ENCODE data around the gene ZNF282.

Gene ZNF282

GRCh38 chr7:149254181-149254858 is 59.0 kb downstream of the ZNF282 start:
- WGBS (ENCODE audit: extremely low coverage, insufficient coverage, insufficient read length) = no CpG with 5 or more reads among the region's 16 CpGs
- H2AFZ ChIP-seq (ENCODE audit: insufficient read depth, low read length, poor library complexity) = no peak overlapping the region
- H3K18ac ChIP-seq (ENCODE audit: low read length) = no peak overlapping the region
- DNase-seq = no peak
- H2BK120ac ChIP-seq (ENCODE audit: insufficient read depth, low read length, poor library complexity) = no peak overlapping the region
- peaks cover 36 to 45% of the 10 kb centered on the region in 2 experiments for H3K36me3 ChIP-seq (ENCODE audit: control insufficient read depth in 1 of 2, insufficient read depth in 2 of 2, low read length in 2 of 2)
- H3K14ac ChIP-seq (ENCODE audit: low read length) = no peak overlapping the region
- peaks cover 0 to 3% of the 10 kb centered on the region in 2 experiments for H3K4me1 ChIP-seq (ENCODE audit: control insufficient read depth in 1 of 2, insufficient read depth in 2 of 2, low read length in 2 of 2)
- no peak overlapping the region for H3K4ac ChIP-seq (ENCODE audit: low read depth, low read length)
- no peak overlapping the region for H2AK5ac ChIP-seq (ENCODE audit: low read length)
- H4K12ac ChIP-seq (ENCODE audit: low read depth, low read length) = no peak overlapping the region
- no peak overlapping the region for H3K23ac ChIP-seq (ENCODE audit: low read length)
- H4K91ac ChIP-seq (ENCODE audit: low read depth, low read length) = no peak overlapping the region
- no peaks in the 10 kb centered on the region for H3K9me3 ChIP-seq (ENCODE audit: insufficient read depth, low read depth, low read length)
- no peak overlapping the region for H2BK12ac ChIP-seq (ENCODE audit: low read length)
- H2BK5ac ChIP-seq (ENCODE audit: low read depth, low read length, poor library complexity) = no peak overlapping the region
- no peak overlapping the region for H3K4me3 ChIP-seq (ENCODE audit: low read depth, low read length)
- no peaks in the 10 kb centered on the region for H3K79me1 ChIP-seq (ENCODE audit: low read length)
- no peaks in the 10 kb centered on the region for H3K79me2 ChIP-seq (ENCODE audit: control insufficient read depth, insufficient read depth, low read length, poor library complexity)
- H3K27ac ChIP-seq (ENCODE audit: low read depth, low read length) = no peak overlapping the region
- H3K27me3 ChIP-seq (ENCODE audit: insufficient read depth, low read length) = no peaks in the 10 kb centered on the region
- no peak overlapping the region for H3K4me2 ChIP-seq (ENCODE audit: low read length)
- H4K8ac ChIP-seq (ENCODE audit: low read depth, low read length) = no peak overlapping the region
- no peak overlapping the region for H3K9ac ChIP-seq (ENCODE audit: low read length)

- H2BK120ac ChIP-seq (ENCODE audit: insufficient read depth, low read length, poor library complexity) = no peak overlapping the region
- peaks cover 0 to 3% of the 10 kb centered on the region in 2 experiments for H3K4me1 ChIP-seq (ENCODE audit: control insufficient read depth in 1 of 2, insufficient read depth in 2 of 2, low read length in 2 of 2)
- H4K8ac ChIP-seq (ENCODE audit: low read depth, low read length) = no peak overlapping the region
- DNase-seq = no peak
- no peaks in the 10 kb centered on the region for H3K79me1 ChIP-seq (ENCODE audit: low read length)
- no CpG with 5 or more reads among the region's 5 CpGs for WGBS (ENCODE audit: extremely low coverage, insufficient coverage, insufficient read length)
- H3K4me2 ChIP-seq (ENCODE audit: low read length) = no peak overlapping the region
- H3K9ac ChIP-seq (ENCODE audit: low read length) = no peak overlapping the region
- no peaks in the 10 kb centered on the region for H3K27me3 ChIP-seq (ENCODE audit: insufficient read depth, low read length)
- no peak overlapping the region for H2AFZ ChIP-seq (ENCODE audit: insufficient read depth, low read length, poor library complexity)
- H4K12ac ChIP-seq (ENCODE audit: low read depth, low read length) = no peak overlapping the region
- H2BK5ac ChIP-seq (ENCODE audit: low read depth, low read length, poor library complexity) = no peak overlapping the region
- no peak overlapping the region for H3K27ac ChIP-seq (ENCODE audit: low read depth, low read length)
- no peak overlapping the region for H3K4ac ChIP-seq (ENCODE audit: low read depth, low read length)
- no peak overlapping the region for H2BK12ac ChIP-seq (ENCODE audit: low read length)
- H3K9me3 ChIP-seq (ENCODE audit: insufficient read depth, low read depth, low read length) = no peaks in the 10 kb centered on the region
- H3K4me3 ChIP-seq (ENCODE audit: low read depth, low read length) = no peak overlapping the region
- H3K36me3 ChIP-seq (ENCODE audit: control insufficient read depth in 1 of 2, insufficient read depth in 2 of 2, low read length in 2 of 2) = peaks cover 35 to 45% of the 10 kb centered on the region in 2 experiments
- H2AK5ac ChIP-seq (ENCODE audit: low read length) = no peak overlapping the region
- no peaks in the 10 kb centered on the region for H3K79me2 ChIP-seq (ENCODE audit: control insufficient read depth, insufficient read depth, low read length, poor library complexity)
- H3K23ac ChIP-seq (ENCODE audit: low read length) = no peak overlapping the region
- H4K91ac ChIP-seq (ENCODE audit: low read depth, low read length) = no peak overlapping the region
- no peak overlapping the region for H3K18ac ChIP-seq (ENCODE audit: low read length)
- H3K14ac ChIP-seq (ENCODE audit: low read length) = no peak overlapping the region
Measured at GRCh38 chr7:149255174-149255573, 59.8 kb downstream of the ZNF282 start.

- Histone ChIP-seq H3K79me1 (ENCODE audit: low read length) (peaks cover under 1% of the 10 kb centered on the region), H2BK12ac (ENCODE audit: low read length) (no peak overlapping the region), H3K4me3 (ENCODE audit: low read depth, low read length) (no peak overlapping the region), H4K12ac (ENCODE audit: low read depth, low read length) (no peak overlapping the region), H3K4me2 (ENCODE audit: low read length) (no peak overlapping the region), H3K14ac (ENCODE audit: low read length) (no peak overlapping the region), H2AFZ (ENCODE audit: insufficient read depth, low read length, poor library complexity) (no peak overlapping the region), H3K79me2 (ENCODE audit: control insufficient read depth, insufficient read depth, low read length, poor library complexity) (no peaks in the 10 kb centered on the region), H3K23ac (ENCODE audit: low read length) (no peak overlapping the region), H3K18ac (ENCODE audit: low read length) (no peak overlapping the region), H2AK5ac (ENCODE audit: low read length) (no peak overlapping the region), H3K27me3 (ENCODE audit: insufficient read depth, low read length) (no peaks in the 10 kb centered on the region), H4K8ac (ENCODE audit: low read depth, low read length) (no peak overlapping the region), H3K27ac (ENCODE audit: low read depth, low read length) (no peak overlapping the region), H3K4ac (ENCODE audit: low read depth, low read length) (no peak overlapping the region), H3K9me3 (ENCODE audit: insufficient read depth, low read depth, low read length) (no peaks in the 10 kb centered on the region), H2BK120ac (ENCODE audit: insufficient read depth, low read length, poor library complexity) (no peak overlapping the region), H4K91ac (ENCODE audit: low read depth, low read length) (no peak overlapping the region), H3K9ac (ENCODE audit: low read length) (no peak overlapping the region), H3K36me3 (ENCODE audit: control insufficient read depth in 1 of 2, insufficient read depth in 2 of 2, low read length in 2 of 2) (peaks cover 26 to 37% of the 10 kb centered on the region in 2 experiments), H2BK5ac (ENCODE audit: low read depth, low read length, poor library complexity) (no peak overlapping the region), H3K4me1 (ENCODE audit: control insufficient read depth in 1 of 2, insufficient read depth in 2 of 2, low read length in 2 of 2) (peaks cover 0 to 3% of the 10 kb centered on the region in 2 experiments)
- no CpG with 5 or more reads among the region's 4 CpGs for WGBS (ENCODE audit: extremely low coverage, insufficient coverage, insufficient read length)
- no peak for DNase-seq
Measured at GRCh38 chr7:149256568-149256967, 61.2 kb downstream of the ZNF282 start.

- no peak overlapping the region for H3K4me3 ChIP-seq (ENCODE audit: low read depth, low read length)
- peaks cover 25 to 34% of the 10 kb centered on the region in 2 experiments for H3K36me3 ChIP-seq (ENCODE audit: control insufficient read depth in 1 of 2, insufficient read depth in 2 of 2, low read length in 2 of 2)
- no peak overlapping the region for H3K14ac ChIP-seq (ENCODE audit: low read length)
- no peak overlapping the region for H4K12ac ChIP-seq (ENCODE audit: low read depth, low read length)
- H2BK12ac ChIP-seq (ENCODE audit: low read length) = no peak overlapping the region
- peaks cover 5% of the 10 kb centered on the region for H3K79me1 ChIP-seq (ENCODE audit: low read length)
- peaks cover 0 to 4% of the 10 kb centered on the region in 2 experiments for H3K4me1 ChIP-seq (ENCODE audit: control insufficient read depth in 1 of 2, insufficient read depth in 2 of 2, low read length in 2 of 2)
- no peak overlapping the region for H4K8ac ChIP-seq (ENCODE audit: low read depth, low read length)
- H2BK120ac ChIP-seq (ENCODE audit: insufficient read depth, low read length, poor library complexity) = no peak overlapping the region
- H3K9ac ChIP-seq (ENCODE audit: low read length) = no peak overlapping the region
- H3K27me3 ChIP-seq (ENCODE audit: insufficient read depth, low read length) = no peaks in the 10 kb centered on the region
- no peak overlapping the region for H3K27ac ChIP-seq (ENCODE audit: low read depth, low read length)
- no peak for DNase-seq
- no peak overlapping the region for H3K23ac ChIP-seq (ENCODE audit: low read length)
- no peak overlapping the region for H3K4ac ChIP-seq (ENCODE audit: low read depth, low read length)
- H2AFZ ChIP-seq (ENCODE audit: insufficient read depth, low read length, poor library complexity) = no peak overlapping the region
- WGBS (ENCODE audit: extremely low coverage, insufficient coverage, insufficient read length) = no CpG with 5 or more reads among the region's 2 CpGs
- no peak overlapping the region for H2BK5ac ChIP-seq (ENCODE audit: low read depth, low read length, poor library complexity)
- no peak overlapping the region for H4K91ac ChIP-seq (ENCODE audit: low read depth, low read length)
- no peak overlapping the region for H2AK5ac ChIP-seq (ENCODE audit: low read length)
- no peaks in the 10 kb centered on the region for H3K9me3 ChIP-seq (ENCODE audit: insufficient read depth, low read depth, low read length)
- no peak overlapping the region for H3K18ac ChIP-seq (ENCODE audit: low read length)
- no peak overlapping the region for H3K4me2 ChIP-seq (ENCODE audit: low read length)
- peaks cover 2% of the 10 kb centered on the region for H3K79me2 ChIP-seq (ENCODE audit: control insufficient read depth, insufficient read depth, low read length, poor library complexity)
Measured at GRCh38 chr7:149257146-149257545, 61.8 kb downstream of the ZNF282 start.
